ENCODE measurements around the gene KCNC2.

The KCNC2 gene

DNA sequence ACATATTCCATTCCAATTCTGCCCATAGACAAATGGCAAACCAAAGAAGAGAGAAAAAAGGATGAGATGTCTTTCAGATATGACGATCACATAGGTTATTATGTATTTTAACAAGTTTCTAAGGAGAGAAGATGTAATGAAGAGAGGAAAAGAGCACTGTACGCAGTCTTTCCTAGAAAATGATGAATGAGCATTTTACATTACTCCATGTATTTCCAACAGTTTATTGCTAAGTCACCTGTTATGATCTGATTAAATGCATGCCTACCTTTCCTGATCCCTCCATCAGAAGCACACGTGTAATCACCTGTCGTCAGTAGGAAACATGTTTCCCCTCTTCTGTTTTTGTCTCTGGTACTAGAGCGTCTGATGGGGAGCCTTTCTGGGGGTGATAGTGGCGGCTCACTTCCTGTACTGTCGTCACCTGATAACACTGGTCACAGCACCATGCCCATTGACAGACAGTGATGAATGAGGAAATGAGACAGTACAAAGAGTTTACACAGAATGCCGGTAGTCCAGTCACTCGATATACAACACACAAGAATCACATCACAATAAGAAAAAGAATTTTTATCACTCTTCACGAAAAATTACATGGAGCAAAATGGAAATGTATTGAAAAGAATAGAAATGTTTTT, 161.6 kb downstream of the KCNC2 start:
- DNase-seq: no peak

DNA sequence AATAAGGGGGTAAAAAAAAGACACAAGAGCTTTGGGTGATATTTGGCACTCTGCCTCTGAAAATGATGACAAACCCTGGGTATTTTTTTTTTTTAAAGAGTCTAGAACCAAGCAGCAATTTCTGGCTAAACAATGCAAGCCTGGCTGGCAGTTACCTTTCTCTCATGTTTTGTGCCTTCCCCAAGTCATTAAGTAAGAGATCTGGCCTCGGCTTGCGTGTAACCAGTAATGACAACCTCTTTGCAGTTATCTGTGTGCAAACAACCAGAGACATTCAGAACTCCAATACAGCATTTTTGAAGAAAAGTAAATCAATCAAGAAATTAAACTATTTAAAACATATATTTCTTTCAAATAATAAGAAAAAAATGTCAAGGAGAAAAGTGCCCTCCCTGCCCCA, 167.5 kb downstream of the KCNC2 start:
- DNase-seq: no peak

- DNase-seq: no peak
These were observed 168.2 kb downstream of the KCNC2 start for GRCh38 chr12:75041472-75041871.

DNA sequence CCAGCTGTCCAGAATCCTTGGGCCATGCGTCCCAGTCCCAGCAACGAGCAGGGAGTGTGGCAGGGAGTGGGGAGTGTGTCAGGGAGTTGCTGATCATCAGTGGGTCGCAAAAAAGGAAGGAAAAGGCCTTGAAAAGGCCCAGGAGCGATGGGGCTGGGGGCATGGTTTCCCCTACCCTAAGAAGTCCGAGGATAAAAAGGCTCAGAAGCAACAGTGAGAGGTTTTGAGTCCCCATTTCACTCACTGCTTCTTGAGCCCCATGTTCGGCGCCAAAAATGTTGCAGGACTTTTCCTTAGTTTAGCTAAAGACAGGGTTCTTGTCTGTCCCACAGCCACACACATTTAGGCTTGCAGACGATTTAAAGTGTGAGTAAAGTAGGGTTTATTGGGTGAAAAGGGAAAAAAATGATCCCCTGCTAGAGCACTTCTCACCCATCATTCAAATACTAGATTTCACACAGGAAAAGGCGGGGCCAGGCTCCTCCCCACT, 189.5 kb downstream of the KCNC2 start:
- no peak for DNase-seq

- DNase-seq: no peak
These were observed 198.5 kb downstream of the KCNC2 start for GRCh38 chr12:75011120-75011519.

DNA sequence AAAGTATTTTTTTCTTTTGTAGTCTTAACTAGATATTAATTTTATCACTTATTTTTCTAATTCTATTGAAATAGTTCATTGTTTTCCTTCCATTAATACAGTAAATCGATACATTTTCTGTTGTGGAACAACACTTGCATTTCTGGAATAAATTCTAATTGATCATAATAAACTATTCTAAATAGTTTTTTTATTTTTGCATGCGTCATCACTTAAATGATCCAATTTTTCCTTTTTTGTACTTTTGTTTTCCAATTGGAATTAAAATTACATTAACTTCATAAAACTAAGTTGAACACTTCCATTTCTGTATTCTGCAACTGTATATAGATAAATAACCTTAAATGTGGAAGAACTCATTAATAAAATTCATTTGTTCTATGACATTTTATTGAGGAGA, 202.5 kb downstream of the KCNC2 start:
- DNase-seq: no peak

- no peak for DNase-seq
These were observed 209.5 kb downstream of the KCNC2 start for GRCh38 chr12:75000120-75000519.

- DNase-seq: no peak
These were observed 210.2 kb downstream of the KCNC2 start for GRCh38 chr12:74999474-74999873.

All from NCI-H524 treated with DMSO at 0.1 percent for 48 hours (cell line).